GM08714 (cell line): ENCODE data around the gene A1BG.

Source experiments
- H3K4me3 ChIP-seq: fragments of 200-500 bp; sonication (Bioruptor generic); 2 replicates; pipeline ENCODE4 v1.5.1; 2014; ENCODE audit warnings: mild to moderate bottlenecking, low read length, inconsistent platforms
- ZNF274 ChIP-seq: IDR thresholded peaks from 2 replicates; pipeline ENCODE4 v1.6.1; 2012; ENCODE audit warnings: mild to moderate bottlenecking, low read depth, low read length

Gene A1BG

GRCh38 chr19:58352760-58353671, at the start of gene A1BG:
Gene A1BG (minus strand): TSS chr19:58353492. CDS start chr19:58353437, 55 bp downstream.
- no peak for TF ChIP-seq ZNF274
- H3K4me3 ChIP-seq = no peak within 1 kb of the TSS

- H3K4me3 ChIP-seq = peak overlapping the region; percentile 65
These were observed 48.6 kb upstream of the A1BG start for GRCh38 chr19:58401840-58402421.

GRCh38 chr19:58400916-58401839, 47.9 kb upstream of the A1BG start:
- TF ChIP-seq ZNF274 = no peak
- H3K4me3 ChIP-seq = peak overlapping the region; percentile 65

More at GRCh38 chr19:58401840-58402421, 48.6 kb upstream of the A1BG start:
- no peak for TF ChIP-seq ZNF274

- no peak for TF ChIP-seq ZNF274
- peak overlapping the region; percentile 48; the same call in 1 of the 2 replicates for H3K4me3 ChIP-seq
These were observed 47.1 kb upstream of the A1BG start for GRCh38 chr19:58400316-58400915.

GRCh38 chr19:58399903-58400302, 46.6 kb upstream of the A1BG start:
- no peak overlapping the region for H3K4me3 ChIP-seq
- TF ChIP-seq ZNF274 = no peak

GRCh38 chr19:58398545-58398944, 45.3 kb upstream of the A1BG start:
- H3K4me3 ChIP-seq = no peak overlapping the region
- no peak for TF ChIP-seq ZNF274

GRCh38 chr19:58398087-58398486, 44.8 kb upstream of the A1BG start:
- H3K4me3 ChIP-seq = no peak overlapping the region
- no peak for TF ChIP-seq ZNF274

GRCh38 chr19:58397533-58398037, 44.3 kb upstream of the A1BG start:
- H3K4me3 ChIP-seq = no peak overlapping the region
- TF ChIP-seq ZNF274 = no peak

- no peak overlapping the region for H3K4me3 ChIP-seq
- TF ChIP-seq ZNF274 = no peak
These were observed 43.6 kb upstream of the A1BG start for GRCh38 chr19:58396691-58397532.

- no peak overlapping the region for H3K4me3 ChIP-seq
- no peak for TF ChIP-seq ZNF274
These were observed 42.8 kb upstream of the A1BG start for GRCh38 chr19:58395979-58396627.

GRCh38 chr19:58395220-58395978, 42.1 kb upstream of the A1BG start, which contains the start of gene RNF225:
Gene RNF225 (plus strand): TSS chr19:58395656. CDS start chr19:58396090, 434 bp downstream.
- H3K4me3 ChIP-seq = no peak within 1 kb of the TSS
- no peak for TF ChIP-seq ZNF274
